Gastrocnemius medialis (tissue), 4 donors: Measurements from ENCODE around the gene CMTR1. TPM values are rescaled to one million over a fixed set of nuclear protein-coding genes. Genes with fewer than 3 reads are reported as not detected.

Experiments used
- ATAC-seq, 2 donors: fragments of 150-250 bp; one replicate each; pipeline ENCODE4 v1.9.1; 2016
- DNase-seq, 2 donors: peaks; one replicate each; pipeline ENCODE4 v3.0.0-alpha.2; 2019
- H3K27ac ChIP-seq, 4 donors: fragments of 200-600 bp; sonication (generic); 1 replicate in 1 of 4; 2 replicates in 3 of 4; pipeline ENCODE4 v1.5.1; 2016 to 2018; ENCODE audit warnings: mild to moderate bottlenecking in 2 of 4, moderate library complexity in 1 of 4
- H3K27me3 ChIP-seq, 3 donors: fragments of 200-600 bp; sonication (generic) in 2 of 3; 1 replicate in 1 of 3; 2 replicates in 2 of 3; pipeline versions ENCODE4 v1.5.1 to v1.6.0; 2016 to 2019; ENCODE audit warnings: mild to moderate bottlenecking in 1 of 3, moderate library complexity in 1 of 3
- H3K36me3 ChIP-seq, 2 donors: fragments of 200-600 bp; sonication (generic) in 1 of 2; one replicate each; pipeline ENCODE4 v1.5.1; 2017 to 2018
- H3K4me1 ChIP-seq, 2 donors: fragments of 200-600 bp; sonication (generic) in 1 of 2; one replicate each; pipeline ENCODE4 v1.5.1; 2016 to 2017; ENCODE audit warnings: mild to moderate bottlenecking in 2 of 2
- H3K4me3 ChIP-seq, 4 donors: fragments of 200-600 bp; sonication (generic) in 3 of 4; 1 replicate in 1 of 4; 2 replicates in 3 of 4; pipeline ENCODE4 v1.5.1; 2016 to 2019; ENCODE audit warnings: mild to moderate bottlenecking in 2 of 4
- H3K9me3 ChIP-seq, 3 donors: fragments of 200-600 bp; sonication (generic) in 2 of 3; 1 replicate in 1 of 3; 2 replicates in 2 of 3; pipeline ENCODE4 v1.5.1; 2016 to 2019
- CTCF ChIP-seq, 5 experiments: fragments of 450-650 bp in 3 of 5; fragments of 200-600 bp in 2 of 5; sonication (generic) in 2 of 5; IDR thresholded peaks in 4 of 5; conservative IDR thresholded peaks in 1 of 5; 1 replicate in 4 of 5; 2 replicates in 1 of 5; pipeline ENCODE4 v1.5.1; 2016 to 2019; ENCODE audit warnings: antibody characterized with exemption in 5 of 5, mild to moderate bottlenecking in 3 of 5, moderate library complexity in 3 of 5
- POLR2A ChIP-seq, 2 donors: fragments of 450-650 bp; IDR thresholded peaks; one replicate each; pipeline ENCODE4 v1.6.1; 2017; ENCODE audit warnings: antibody characterized with exemption in 2 of 2, mild to moderate bottlenecking in 2 of 2, moderate library complexity in 2 of 2
- in situ Hi-C, 4 donors: fragments of 200-750 bp; cut with MboI; loops; one replicate each; pipeline versions ENCODE4 v1.15.0 to v1.8.0; 2017; ENCODE audit warnings: low sequenced_read_pairs in 4 of 4
- intact Hi-C: fragments of 100-400 bp; cut with DNase I; formaldehyde crosslinking; loops from one replicate; pipeline ENCODE4 v1.15.1; 2023; ENCODE audit warnings: low total_unique reads
- total RNA-seq, 4 donors: library from RNA; depleted of rRNA; stranded (reverse); fragments of >200 nt; gene quantifications; one replicate each; pipeline versions ENCODE4 v1.1.0 to v1.2.3, GENCODE V29; 2016

CMTR1 gene
- total RNA-seq, 4 donors from 2014 or later, result 18.2 to 34.6 (median 25.4) TPM

GRCh38 chr6:37515712-37516075 is 82.7 kb downstream of the CMTR1 start:
- H3K27me3 ChIP-seq, result peaks cover 8 to 29% (median 19%) of the 10 kb centered on the region in 3 donors
- no peaks in the 10 kb centered on the region for H3K36me3 ChIP-seq
- ATAC-seq (no peak), DNase-seq (no peak)
- no peaks in the 10 kb centered on the region for H3K9me3 ChIP-seq
- no peak overlapping the region for H3K27ac ChIP-seq
- intact Hi-C loops (no loop called here), in situ Hi-C loops (no loop called here)
- no peaks in the 10 kb centered on the region for H3K4me1 ChIP-seq
- no peak for TF ChIP-seq POLR2A (IDR thresholded peaks at IDR 0.05)
- no peak overlapping the region for H3K4me3 ChIP-seq

DNA sequence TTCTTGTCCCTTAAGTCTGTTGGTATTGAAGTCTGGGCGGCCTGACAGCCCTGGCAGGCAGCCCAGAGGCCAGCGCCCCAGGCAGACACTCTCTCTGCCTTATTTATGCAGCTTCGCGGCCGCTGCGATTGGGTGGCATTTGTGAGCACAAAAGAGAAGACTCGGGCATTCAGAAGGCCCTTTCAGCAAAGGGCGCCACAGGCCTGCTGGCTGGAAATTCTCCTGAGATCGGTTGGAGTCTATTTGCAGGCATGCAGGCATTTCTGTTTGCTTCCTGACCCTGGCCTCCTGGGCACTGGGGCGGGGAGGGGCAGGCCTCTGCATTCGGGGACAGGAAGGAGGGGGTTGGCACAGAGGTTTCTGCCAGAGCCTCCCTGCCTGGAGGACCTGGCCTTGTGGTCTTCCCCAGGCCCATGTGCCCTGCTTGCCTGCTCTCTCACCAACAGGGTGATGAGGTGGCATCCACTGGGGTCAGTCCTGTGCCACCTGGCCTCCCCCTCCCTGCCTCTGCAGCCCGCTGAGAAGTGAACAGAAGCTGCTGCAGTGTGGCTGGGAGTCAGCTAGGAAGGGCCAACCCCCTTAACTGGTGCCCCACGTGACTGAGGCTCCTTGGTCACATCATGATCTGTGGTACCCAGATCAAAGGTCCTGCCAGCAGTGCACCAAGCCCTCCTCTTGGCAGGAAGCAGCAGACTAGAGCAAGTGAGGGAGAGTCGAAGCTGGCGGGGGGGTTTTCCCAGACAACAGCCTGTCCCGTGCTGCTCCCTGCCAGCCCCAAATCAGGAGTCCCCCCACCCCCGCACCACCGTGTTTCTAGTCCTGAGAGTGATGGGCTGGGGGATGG is 83.3 kb downstream of the CMTR1 start:
- no peak overlapping the region for H3K4me3 ChIP-seq
- no peaks in the 10 kb centered on the region for H3K36me3 ChIP-seq
- no peak for ATAC-seq
- no peak overlapping the region for H3K27ac ChIP-seq
- no peaks in the 10 kb centered on the region for H3K9me3 ChIP-seq
- H3K27me3 ChIP-seq, result peaks cover 8 to 31% (median 19%) of the 10 kb centered on the region in 3 donors
- no peak for DNase-seq
- TF ChIP-seq CTCF (IDR thresholded peaks at IDR 0.05 in 4 of 5, conservative IDR thresholded peaks at IDR 0.05 in 1 of 5) (no peak), POLR2A (IDR thresholded peaks at IDR 0.05) (no peak)
- intact Hi-C loops, result no loop called here
- no peaks in the 10 kb centered on the region for H3K4me1 ChIP-seq
- in situ Hi-C loops, result no loop called here

- DNase-seq, result no peak
- TF ChIP-seq POLR2A (IDR thresholded peaks at IDR 0.05) (no peak), CTCF (IDR thresholded peaks at IDR 0.05 in 4 of 5, conservative IDR thresholded peaks at IDR 0.05 in 1 of 5) (no peak)
- in situ Hi-C loops (no loop called here), intact Hi-C loops (no loop called here)
- Histone ChIP-seq H3K27ac (no peak overlapping the region), H3K36me3 (no peaks in the 10 kb centered on the region), H3K27me3 (peaks cover 8 to 32% (median 17%) of the 10 kb centered on the region in 3 donors), H3K4me1 (no peaks in the 10 kb centered on the region), H3K9me3 (no peaks in the 10 kb centered on the region), H3K4me3 (no peak overlapping the region)
- no peak for ATAC-seq
Observed at GRCh38 chr6:37516920-37517405, 83.9 kb downstream of the CMTR1 start.

GRCh38 chr6:37517411-37517812 is 84.4 kb downstream of the CMTR1 start:
- TF ChIP-seq CTCF (IDR thresholded peaks at IDR 0.05 in 4 of 5, conservative IDR thresholded peaks at IDR 0.05 in 1 of 5) (no peak), POLR2A (IDR thresholded peaks at IDR 0.05) (no peak)
- no peaks in the 10 kb centered on the region for H3K4me1 ChIP-seq
- peaks cover 8 to 28% (median 16%) of the 10 kb centered on the region in 3 donors for H3K27me3 ChIP-seq
- intact Hi-C loops, result no loop called here
- H3K36me3 ChIP-seq, result no peaks in the 10 kb centered on the region
- DNase-seq (no peak), ATAC-seq (no peak)
- no peak overlapping the region for H3K4me3 ChIP-seq
- H3K27ac ChIP-seq, result no peak overlapping the region
- in situ Hi-C loops, result no loop called here
- H3K9me3 ChIP-seq, result no peaks in the 10 kb centered on the region

DNA sequence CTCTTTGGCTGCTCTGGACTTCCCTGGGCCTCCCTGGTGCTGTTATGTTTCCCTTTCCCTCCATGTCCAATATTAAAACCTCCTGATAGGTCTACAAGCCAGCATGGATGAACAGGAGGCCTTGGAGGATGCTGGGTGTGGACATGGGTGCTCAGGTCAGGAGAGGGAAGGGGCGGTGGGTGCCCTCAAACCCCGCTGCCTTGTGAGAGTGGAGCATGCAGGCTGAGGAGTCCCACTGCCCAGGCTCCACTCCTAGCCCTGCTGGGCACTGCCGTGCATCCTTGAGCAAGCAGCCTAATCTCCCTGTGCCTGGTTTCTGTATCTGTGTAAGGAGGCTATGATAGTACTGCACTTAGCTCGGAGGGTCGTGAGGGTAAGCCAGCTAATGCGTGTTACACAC is 85.1 kb downstream of the CMTR1 start:
- intact Hi-C loops (no loop called here), in situ Hi-C loops (no loop called here)
- TF ChIP-seq POLR2A (IDR thresholded peaks at IDR 0.05), result no peak
- TF ChIP-seq CTCF (IDR thresholded peaks at IDR 0.05 in 4 of 5, conservative IDR thresholded peaks at IDR 0.05 in 1 of 5), result no peak
- ATAC-seq, result no peak
- Histone ChIP-seq H3K4me1 (no peaks in the 10 kb centered on the region), H3K9me3 (no peaks in the 10 kb centered on the region), H3K36me3 (no peaks in the 10 kb centered on the region), H3K27me3 (peaks cover 6 to 22% (median 13%) of the 10 kb centered on the region in 3 donors), H3K4me3 (no peak overlapping the region), H3K27ac (no peak overlapping the region)
- no peak for DNase-seq
